Measurements from ENCODE around the gene C9orf72.

The C9orf72 gene

GRCh38 chr9:27524236-27524635 is 49.0 kb downstream of the C9orf72 start, which contains the start of gene IFNK:
Gene IFNK, plus strand, starts transcription at chr9:27524290. Its CDS starts 47 bp downstream, at chr9:27524337.
- no peak for TF ChIP-seq CTCF (conservative IDR thresholded peaks at IDR 0.05; ENCODE audit: control insufficient read depth, insufficient read depth, low read depth, low read length)
- DNase-seq (ENCODE audit: low read depth) = no peak

GRCh38 chr9:27523141-27523540 is 50.1 kb downstream of the C9orf72 start:
- H3K4me3 ChIP-seq (ENCODE audit: control insufficient read depth, low read depth, low read length) = no peak overlapping the region
- DNase-seq (ENCODE audit: low read depth) = no peak
- no peak for TF ChIP-seq CTCF (conservative IDR thresholded peaks at IDR 0.05; ENCODE audit: control insufficient read depth, insufficient read depth, low read depth, low read length)

More at GRCh38 chr9:27524236-27524635, 49.0 kb downstream of the C9orf72 start, which contains the start of gene IFNK:
- no peak within 1 kb of the TSS for H3K4me3 ChIP-seq (ENCODE audit: control insufficient read depth, low read depth, low read length)

- TF ChIP-seq CTCF (conservative IDR thresholded peaks at IDR 0.05; ENCODE audit: control insufficient read depth, insufficient read depth, low read depth, low read length) = no peak
- DNase-seq (ENCODE audit: low read depth) = no peak
- no peak overlapping the region for H3K4me3 ChIP-seq (ENCODE audit: control insufficient read depth, low read depth, low read length)
These were observed 52.3 kb downstream of the C9orf72 start for GRCh38 chr9:27520986-27521385.

GRCh38 chr9:27519466-27520465 is 53.5 kb downstream of the C9orf72 start:
- H3K4me3 ChIP-seq (ENCODE audit: control insufficient read depth, low read depth, low read length) = no peak overlapping the region
- TF ChIP-seq CTCF (conservative IDR thresholded peaks at IDR 0.05; ENCODE audit: control insufficient read depth, insufficient read depth, low read depth, low read length) = no peak
- DNase-seq (ENCODE audit: low read depth) = no peak

GRCh38 chr9:27518809-27519208 is 54.5 kb downstream of the C9orf72 start:
- no peak for DNase-seq (ENCODE audit: low read depth)
- no peak overlapping the region for H3K4me3 ChIP-seq (ENCODE audit: control insufficient read depth, low read depth, low read length)
- TF ChIP-seq CTCF (conservative IDR thresholded peaks at IDR 0.05; ENCODE audit: control insufficient read depth, insufficient read depth, low read depth, low read length) = no peak

- DNase-seq (ENCODE audit: low read depth) = no peak
- no peak overlapping the region for H3K4me3 ChIP-seq (ENCODE audit: control insufficient read depth, low read depth, low read length)
- no peak for TF ChIP-seq CTCF (conservative IDR thresholded peaks at IDR 0.05; ENCODE audit: control insufficient read depth, insufficient read depth, low read depth, low read length)
These were observed 55.3 kb downstream of the C9orf72 start for GRCh38 chr9:27518006-27518405.

All from fibroblast of mammary gland (primary cell).